Transverse colon (tissue), 4 donors: ENCODE results near the gene DENND1B. TPM values are rescaled to one million over a fixed set of nuclear protein-coding genes. Genes with fewer than 3 reads are reported as not detected.

Experiments
- DNase-seq: peaks from one replicate; pipeline ENCODE4 v3.0.0-alpha.2; 2019
- H3K27ac ChIP-seq, 4 donors: fragments of 200-600 bp; sonication (generic); 2 replicates each; pipeline ENCODE4 v1.5.1; 2016 to 2018; ENCODE audit warnings: inconsistent platforms in 4 of 4
- H3K27me3 ChIP-seq: fragments of 200-600 bp; sonication (generic); 2 replicates; pipeline ENCODE4 v1.5.1; 2017; ENCODE audit warnings: inconsistent platforms
- H3K36me3 ChIP-seq, 4 donors: fragments of 200-600 bp; sonication (generic); 2 replicates each; pipeline ENCODE4 v1.5.1; 2017 to 2019; ENCODE audit warnings: inconsistent platforms in 4 of 4
- H3K4me1 ChIP-seq, 4 donors: fragments of 200-600 bp; sonication (generic); 2 replicates each; pipeline ENCODE4 v1.5.1; 2017 to 2020; ENCODE audit warnings: inconsistent platforms in 4 of 4
- H3K4me3 ChIP-seq, 4 donors: fragments of 200-600 bp; sonication (generic); 1 replicate in 1 of 4; 2 replicates in 3 of 4; pipeline versions ENCODE4 v1.5.1 to v1.6.1; 2017 to 2019; ENCODE audit warnings: inconsistent platforms in 4 of 4
- H3K9me3 ChIP-seq, 2 donors: fragments of 200-600 bp; sonication (generic); 2 replicates each; pipeline ENCODE4 v1.5.1; 2017 to 2019; ENCODE audit warnings: inconsistent platforms in 2 of 2
- CTCF ChIP-seq, 5 experiments: fragments of 200-600 bp in 3 of 5; fragments of 450-650 bp in 2 of 5; sonication (generic) in 3 of 5; IDR thresholded peaks; 1 replicate in 2 of 5; 2 replicates in 3 of 5; pipeline ENCODE4 v1.5.1; 2016 to 2017; ENCODE audit warnings: antibody characterized with exemption in 5 of 5, inconsistent platforms in 3 of 5, mild to moderate bottlenecking in 2 of 5, moderate library complexity in 1 of 5
- EP300 ChIP-seq: sonication (generic); formaldehyde crosslinking; IDR thresholded peaks from one replicate; pipeline ENCODE4 v1.6.1; 2017; ENCODE audit warnings: antibody characterized with exemption, low read depth
- POLR2A ChIP-seq: fragments of 450-650 bp; IDR thresholded peaks from one replicate; pipeline ENCODE4 v1.6.1; 2016; ENCODE audit warnings: antibody characterized with exemption, mild to moderate bottlenecking, moderate library complexity
- POLR2AphosphoS5 ChIP-seq, 3 donors: sonication (generic); formaldehyde crosslinking; IDR thresholded peaks; one replicate each; pipeline ENCODE4 v1.6.1; 2016; ENCODE audit warnings: antibody characterized with exemption in 3 of 3
- WGBS, 2 donors: methylation state at CpG; one replicate each; pipeline ENCODE4 v1.1.5; 2018; ENCODE audit warnings: low coverage in 1 of 2; 5-methylcytosine and 5-hydroxymethylcytosine counted together
- in situ Hi-C, 4 donors: fragments of 200-750 bp; cut with MboI; loops; one replicate each; pipeline versions ENCODE4 v1.15.0 to v1.15.1; 2017; ENCODE audit warnings: low sequenced_read_pairs in 3 of 4, low pct_ligation_motif_present in 1 of 4, low pct_unique_long_range_greater_than_20kb in 1 of 4
- intact Hi-C: fragments of 100-400 bp; cut with DNase I; formaldehyde crosslinking; loops from one replicate; pipeline ENCODE4 v1.15.1; 2023; ENCODE audit warnings: low total_unique reads
- total RNA-seq, 4 donors: library from RNA; depleted of rRNA; stranded (reverse); fragments of >200 nt; gene quantifications; one replicate each; pipeline ENCODE4 v1.1.0, GENCODE V29; 2016

DENND1B gene
- total RNA-seq, 4 donors from 2014 or later, result 21.9 to 59.9 (median 42.3) TPM

- DNase-seq, result no peak
- Histone ChIP-seq H3K4me1 (no peaks in the 10 kb centered on the region), H3K9me3 (no peaks in the 10 kb centered on the region), H3K36me3 (no peaks in the 10 kb centered on the region), H3K27me3 (no peaks in the 10 kb centered on the region), H3K4me3 (no peak overlapping the region), H3K27ac (no peak overlapping the region)
- in situ Hi-C loops, result no loop called here
- intact Hi-C loops, result no loop called here
- 90 to 91% methylated on average over 3 of the region's 3 CpGs for WGBS, 2 donors
- TF ChIP-seq POLR2AphosphoS5 (IDR thresholded peaks at IDR 0.05), result no peak
- TF ChIP-seq POLR2A, result no peak
- no peak for TF ChIP-seq CTCF (IDR thresholded peaks at IDR 0.05)
- TF ChIP-seq EP300, result no peak
Observed at GRCh38 chr1:197472141-197472540, 303.1 kb downstream of the DENND1B start.

- intact Hi-C loops, result no loop called here
- DNase-seq, result no peak
- no peaks in the 10 kb centered on the region for H3K27me3 ChIP-seq
Observed at GRCh38 chr1:197471248-197471985, 303.9 kb downstream of the DENND1B start.

GRCh38 chr1:197470330-197470729 is 304.9 kb downstream of the DENND1B start:
- Histone ChIP-seq H3K4me1 (no peaks in the 10 kb centered on the region), H3K27me3 (no peaks in the 10 kb centered on the region), H3K9me3 (no peaks in the 10 kb centered on the region), H3K36me3 (no peaks in the 10 kb centered on the region), H3K27ac (no peak overlapping the region), H3K4me3 (no peak overlapping the region)
- intact Hi-C loops (no loop called here), in situ Hi-C loops (no loop called here)
- TF ChIP-seq CTCF (IDR thresholded peaks at IDR 0.05), result no peak
- WGBS, 2 donors, result 84 to 88% methylated on average over 1 of the region's 1 CpG
- DNase-seq, result no peak

More at GRCh38 chr1:197471248-197471985, 303.9 kb downstream of the DENND1B start:
- H3K9me3 ChIP-seq, result no peaks in the 10 kb centered on the region
- in situ Hi-C loops, result no loop called here
- H3K36me3 ChIP-seq, result no peaks in the 10 kb centered on the region
- H3K4me1 ChIP-seq, result no peaks in the 10 kb centered on the region
- no peak overlapping the region for H3K4me3 ChIP-seq
- no peak overlapping the region for H3K27ac ChIP-seq
- TF ChIP-seq EP300 (no peak), CTCF (IDR thresholded peaks at IDR 0.05) (no peak), POLR2AphosphoS5 (IDR thresholded peaks at IDR 0.05) (no peak), POLR2A (no peak)
- 68 to 82% methylated on average over 7 to 9 of the region's 9 CpGs for WGBS, 2 donors

GRCh38 chr1:197469620-197470210 is 305.6 kb downstream of the DENND1B start:
- Histone ChIP-seq H3K27me3 (no peaks in the 10 kb centered on the region), H3K4me3 (no peak overlapping the region), H3K36me3 (no peaks in the 10 kb centered on the region), H3K4me1 (no peaks in the 10 kb centered on the region), H3K27ac (no peak overlapping the region), H3K9me3 (no peaks in the 10 kb centered on the region)
- whole genome bisulfite sequencing, 2 donors, result 47 to 60% methylated on average over 7 of the region's 7 CpGs
- intact Hi-C loops (no loop called here), in situ Hi-C loops (no loop called here)
- DNase-seq, result no peak
- TF ChIP-seq POLR2A, result no peak
- TF ChIP-seq EP300, result no peak
- no peak for TF ChIP-seq POLR2AphosphoS5 (IDR thresholded peaks at IDR 0.05)
- TF ChIP-seq CTCF (IDR thresholded peaks at IDR 0.05), result no peak
